GM23248 (cell line): Measurements from ENCODE around the gene OPRL1. TPM values are rescaled to one million over a fixed set of nuclear protein-coding genes. Genes with fewer than 3 reads are reported as not detected.

Source experiments
- DNase-seq: peaks from one replicate; pipeline ENCODE4 v3.0.0-alpha.2; 2015
- H2AFZ ChIP-seq: fragments of 200-600 bp; sonication (generic); 2 replicates; pipeline ENCODE4 v1.6.1; 2016; ENCODE audit warnings: antibody characterized with exemption
- H3F3A ChIP-seq: fragments of 200-600 bp; sonication (generic); 2 replicates; pipeline ENCODE4 v1.6.1; 2016; ENCODE audit warnings: mild to moderate bottlenecking, antibody characterized with exemption, mixed run types; ENCODE audit not compliant: insufficient read depth
- H3K27ac ChIP-seq: fragments of 200-600 bp; sonication (generic); 2 replicates; pipeline ENCODE4 v1.5.1; 2016; ENCODE audit warnings: mild to moderate bottlenecking
- H3K27me3 ChIP-seq: fragments of 200-600 bp; sonication (generic); replicated peaks from 2 replicates; pipeline ENCODE4 v1.6.1; 2016; ENCODE audit warnings: mild to moderate bottlenecking; ENCODE audit not compliant: insufficient read depth
- H3K36me3 ChIP-seq: fragments of 200-600 bp; sonication (generic); 2 replicates; pipeline ENCODE4 v1.6.1; 2016; ENCODE audit warnings: low read depth, mild to moderate bottlenecking
- H3K4me1 ChIP-seq: fragments of 200-600 bp; sonication (generic); 2 replicates; pipeline ENCODE4 v1.6.1; 2016; ENCODE audit warnings: mild to moderate bottlenecking; ENCODE audit not compliant: insufficient read depth
- H3K4me2 ChIP-seq: fragments of 200-600 bp; sonication (generic); one replicate; pipeline ENCODE4 v1.6.1; 2016; ENCODE audit warnings: mild to moderate bottlenecking; ENCODE audit not compliant: unreplicated experiment
- H3K4me3 ChIP-seq: fragments of 200-600 bp; sonication (generic); 2 replicates; pipeline ENCODE4 v1.5.1; 2016; ENCODE audit warnings: mild to moderate bottlenecking
- H3K79me2 ChIP-seq: fragments of 200-600 bp; sonication (generic); 2 replicates; pipeline ENCODE4 v1.6.1; 2016; ENCODE audit warnings: mild to moderate bottlenecking; ENCODE audit not compliant: insufficient read depth
- H3K9ac ChIP-seq: fragments of 200-600 bp; sonication (generic); 2 replicates; pipeline ENCODE4 v1.6.1; 2016; ENCODE audit warnings: mild to moderate bottlenecking
- H3K9me2 ChIP-seq: fragments of 200-600 bp; sonication (generic); 2 replicates; pipeline ENCODE4 v1.6.1; 2016; ENCODE audit warnings: mixed run types, mild to moderate bottlenecking, moderate library complexity; ENCODE audit not compliant: insufficient read depth
- H3K9me3 ChIP-seq: fragments of 200-600 bp; sonication (generic); one replicate; pipeline ENCODE4 v1.6.1; 2017; ENCODE audit warnings: low read depth
- H4K20me1 ChIP-seq: fragments of 200-600 bp; sonication (generic); 2 replicates; pipeline ENCODE4 v1.6.0; 2016; ENCODE audit not compliant: insufficient read depth
- EZH2 ChIP-seq: fragments of 200-600 bp; sonication (generic); IDR thresholded peaks from 2 replicates; pipeline ENCODE4 v1.6.1; 2018; ENCODE audit warnings: antibody characterized with exemption, mild to moderate bottlenecking; ENCODE audit not compliant: insufficient read depth, poor library complexity, severe bottlenecking
- EZH2phosphoT487 ChIP-seq: fragments of 200-600 bp; sonication (generic); IDR thresholded peaks from 2 replicates; pipeline ENCODE4 v1.6.1; 2018; ENCODE audit warnings: antibody characterized with exemption, moderate library complexity, mild to moderate bottlenecking, low read depth; ENCODE audit not compliant: insufficient read depth
- WGBS, 2 experiments: methylation state at CpG; one replicate each; pipeline ENCODE4 v1.1.6; 2015 to 2017; ENCODE audit warnings: low lambda C conversion rate in 2 of 2, low coverage in 1 of 2; ENCODE audit errors: missing lambda C conversion rate in 2 of 2; 5-methylcytosine and 5-hydroxymethylcytosine counted together
- in situ Hi-C: fragments of 300-500 bp; cut with MboI; formaldehyde crosslinking; loops from 2 replicates; pipeline ENCODE4 v1.15.0; 2020
- polyA plus RNA-seq: library from polyadenylated mRNA; unstranded; fragments of >200 nt; fragmentation: Nextera tagmentation; extraction: Ambion mirVana; gene quantifications from 2 replicates; pipeline ENCODE4 v1.2.1, GENCODE V29; 2016
- total RNA-seq: library from RNA; depleted of rRNA; stranded (reverse); fragments of >200 nt; shearing (Covaris generic); gene quantifications from 2 replicates; pipeline ENCODE4 v1.2.3, GENCODE V29; 2014

Gene OPRL1
- total and polyA plus RNA-seq, 2 experiments from 2014 or later, result 0.35 to 0.86 TPM

GRCh38 chr20:64144144-64144912 lies 64.4 kb downstream of the OPRL1 start:
- no peaks in the 10 kb centered on the region for H3K4me1 ChIP-seq
- H4K20me1 ChIP-seq, result no peaks in the 10 kb centered on the region
- DNase-seq, result no peak
- H3K9me2 ChIP-seq, result no peaks in the 10 kb centered on the region
- peaks cover 8% of the 10 kb centered on the region; the same call in 1 of the 2 replicates for H3K27me3 ChIP-seq
- no peaks in the 10 kb centered on the region for H3K79me2 ChIP-seq
- H3K27ac ChIP-seq, result no peak overlapping the region
- H3K4me2 ChIP-seq, result no peak overlapping the region
- no peaks in the 10 kb centered on the region for H3K9me3 ChIP-seq
- H3K4me3 ChIP-seq, result no peak overlapping the region
- no peak overlapping the region for H2AFZ ChIP-seq
- H3K36me3 ChIP-seq, result no peaks in the 10 kb centered on the region
- 47 to 51% methylated on average over 8 of the region's 8 CpGs for WGBS, 2 experiments
- in situ Hi-C loops, result no loop called here
- H3K9ac ChIP-seq, result no peak overlapping the region
- TF ChIP-seq EZH2, result no peak
- TF ChIP-seq EZH2phosphoT487, result no peak
- H3F3A ChIP-seq, result no peaks in the 10 kb centered on the region

GRCh38 chr20:64145458-64146300 lies 65.8 kb downstream of the OPRL1 start:
- H3K9me3 ChIP-seq, result no peaks in the 10 kb centered on the region
- no peaks in the 10 kb centered on the region for H3F3A ChIP-seq
- in situ Hi-C loops, result no loop called here
- no peak for DNase-seq
- 49% methylated on average over 17 of the region's 17 CpGs for WGBS, 2 experiments
- no peak overlapping the region for H3K27ac ChIP-seq
- no peaks in the 10 kb centered on the region for H3K36me3 ChIP-seq
- no peaks in the 10 kb centered on the region for H3K79me2 ChIP-seq
- no peak overlapping the region for H3K4me2 ChIP-seq
- H3K4me3 ChIP-seq, result no peak overlapping the region
- H2AFZ ChIP-seq, result no peak overlapping the region
- no peak overlapping the region for H3K9ac ChIP-seq
- H3K27me3 ChIP-seq, result 0 out of 2 replicates have a peak, but pooled peaks cover 8% of the 10 kb centered on the region
- no peaks in the 10 kb centered on the region for H3K4me1 ChIP-seq
- no peak for TF ChIP-seq EZH2phosphoT487
- no peak for TF ChIP-seq EZH2
- H3K9me2 ChIP-seq, result no peaks in the 10 kb centered on the region
- no peaks in the 10 kb centered on the region for H4K20me1 ChIP-seq

GRCh38 chr20:64146301-64146935 lies 66.5 kb downstream of the OPRL1 start:
- TF ChIP-seq EZH2 (no peak), EZH2phosphoT487 (no peak)
- H3K27ac ChIP-seq, result no peak overlapping the region
- H3K4me3 ChIP-seq, result no peak overlapping the region
- no peaks in the 10 kb centered on the region for H4K20me1 ChIP-seq
- no peaks in the 10 kb centered on the region for H3K9me3 ChIP-seq
- no peak overlapping the region for H3K4me2 ChIP-seq
- H3K4me1 ChIP-seq, result no peaks in the 10 kb centered on the region
- WGBS, 2 experiments, result 35 to 41% methylated on average over 6 to 7 of the region's 7 CpGs
- H3K9ac ChIP-seq, result no peak overlapping the region
- H3K79me2 ChIP-seq, result no peaks in the 10 kb centered on the region
- 0 out of 2 replicates have a peak, but pooled peaks cover 8% of the 10 kb centered on the region for H3K27me3 ChIP-seq
- DNase-seq, result no peak
- in situ Hi-C loops, result no loop called here
- H3F3A ChIP-seq, result no peaks in the 10 kb centered on the region
- H3K36me3 ChIP-seq, result no peaks in the 10 kb centered on the region
- H2AFZ ChIP-seq, result no peak overlapping the region
- no peaks in the 10 kb centered on the region for H3K9me2 ChIP-seq

GRCh38 chr20:64146936-64147477 lies 67.1 kb downstream of the OPRL1 start:
- H3K4me1 ChIP-seq, result no peaks in the 10 kb centered on the region

More at GRCh38 chr20:64146936-64147477, 67.1 kb downstream of the OPRL1 start:
- no peak for DNase-seq
- Histone ChIP-seq H2AFZ (no peak overlapping the region), H3K9ac (no peak overlapping the region), H3K27ac (no peak overlapping the region), H3F3A (no peaks in the 10 kb centered on the region), H3K9me3 (no peaks in the 10 kb centered on the region), H3K27me3 (0 out of 2 replicates have a peak, but pooled peaks cover 8% of the 10 kb centered on the region), H4K20me1 (no peaks in the 10 kb centered on the region), H3K36me3 (no peaks in the 10 kb centered on the region), H3K4me2 (no peak overlapping the region), H3K4me3 (no peak overlapping the region), H3K9me2 (no peaks in the 10 kb centered on the region), H3K79me2 (no peaks in the 10 kb centered on the region)
- 38 to 43% methylated on average over 10 to 12 of the region's 12 CpGs for WGBS, 2 experiments
- TF ChIP-seq EZH2 (no peak), EZH2phosphoT487 (no peak)
- in situ Hi-C loops, result no loop called here
